CD8-positive, alpha-beta memory T cell (primary cell): ENCODE results near the gene DOCK2. TPM values are rescaled to one million over a fixed set of nuclear protein-coding genes. Genes with fewer than 3 reads are reported as not detected.

ENCODE experiments used
- CTCF ChIA-PET: fragments of 350-600 bp; sonication (Branson Sonifier 250); formaldehyde crosslinking; loops from one replicate; lab custom pipeline; 2021; ENCODE audit warnings: antibody characterized with exemption; lab: Charles Lee
- POLR2A ChIA-PET: fragments of 350-600 bp; sonication (Branson Sonifier 250); formaldehyde crosslinking; loops from one replicate; lab custom pipeline; 2021; ENCODE audit warnings: antibody characterized with exemption; lab: Charles Lee
- DNase-seq, 5 donors: peaks; one replicate each; pipeline versions ENCODE4 v3.0.0 to v3.0.0-alpha.2; 2020 to 2022; ENCODE audit warnings: mixed read lengths in 1 of 5
- H3K27ac ChIP-seq: one replicate; pipeline ENCODE4 v1.7.0; 2013; ENCODE audit warnings: low read depth, mild to moderate bottlenecking, low read length, moderate library complexity
- H3K27me3 ChIP-seq: 2 replicates; pipeline ENCODE4 v1.7.0; 2013; ENCODE audit warnings: low read length, mild to moderate bottlenecking; ENCODE audit not compliant: insufficient read depth, poor library complexity, severe bottlenecking
- H3K36me3 ChIP-seq: 2 replicates; pipeline ENCODE4 v1.7.0; 2013; ENCODE audit warnings: mild to moderate bottlenecking, low read length, moderate library complexity; ENCODE audit not compliant: insufficient read depth
- H3K4me1 ChIP-seq: 2 replicates; pipeline ENCODE4 v1.7.0; 2013; ENCODE audit warnings: mild to moderate bottlenecking, low read length, moderate library complexity; ENCODE audit not compliant: insufficient read depth
- H3K4me3 ChIP-seq: 2 replicates; pipeline ENCODE4 v1.7.0; 2013; ENCODE audit warnings: mild to moderate bottlenecking, low read length
- H3K9me3 ChIP-seq: 2 replicates; pipeline ENCODE4 v1.7.0; 2013; ENCODE audit warnings: mild to moderate bottlenecking, low read length
- H3K27ac Mint-ChIP-seq, 8 donors: one replicate each; pipeline ENCODE4 v1.8.0; 2020 to 2021; ENCODE audit warnings: mixed read lengths in 8 of 8, mild to moderate bottlenecking in 6 of 8, inconsistent platforms in 3 of 8, moderate library complexity in 3 of 8
- H3K27me3 Mint-ChIP-seq, 2 donors: one replicate each; pipeline ENCODE4 v1.8.0; 2020 to 2021; ENCODE audit warnings: mixed read lengths in 2 of 2, mild to moderate bottlenecking in 1 of 2, moderate library complexity in 1 of 2
- H3K36me3 Mint-ChIP-seq, 3 donors: one replicate each; pipeline ENCODE4 v1.8.0; 2020 to 2021; ENCODE audit warnings: mixed read lengths in 3 of 3, inconsistent platforms in 1 of 3, mild to moderate bottlenecking in 1 of 3
- H3K4me1 Mint-ChIP-seq, 3 donors: one replicate each; pipeline ENCODE4 v1.8.0; 2020 to 2021; ENCODE audit warnings: mixed read lengths in 3 of 3, inconsistent platforms in 1 of 3, mild to moderate bottlenecking in 1 of 3
- H3K4me3 Mint-ChIP-seq, 7 donors: one replicate each; pipeline ENCODE4 v1.8.0; 2020 to 2021; ENCODE audit warnings: mixed read lengths in 7 of 7, mild to moderate bottlenecking in 6 of 7, moderate library complexity in 4 of 7, inconsistent platforms in 2 of 7
- H3K9me3 Mint-ChIP-seq, 5 donors: one replicate each; pipeline ENCODE4 v1.8.0; 2020 to 2022; ENCODE audit warnings: mixed read lengths in 5 of 5, mild to moderate bottlenecking in 3 of 5, moderate library complexity in 2 of 5, inconsistent platforms in 1 of 5
- polyA plus RNA-seq: library from polyadenylated mRNA; unstranded; fragments of 300-500 nt; fragmentation: Illumina TruSeq; gene quantifications from one replicate; pipeline ENCODE4 v1.2.3, GENCODE V29; 2021
- total RNA-seq, 2 experiments: library from RNA; stranded (reverse); gene quantifications; one replicate each; pipeline ENCODE4 v1.2.3, GENCODE V29; 2021

Gene DOCK2
- total and polyA plus RNA-seq, 3 experiments from 2014 or later: 102 to 157 (median 155) TPM

GRCh38 chr5:169837686-169838085 lies 200.6 kb downstream of the DOCK2 start:
- ChIA-PET POLR2A (no interaction called here), CTCF (interaction anchor here (0.8 kb wide), 1 partner anchor 11 kb away, joined by 3 read pairs; no protein-coding TSS in a partner anchor)
- H3K4me3 ChIP-seq: no peak overlapping the region
- peak overlapping the region in 6 of 8 donors; percentile 2 to 86 (median 54) for H3K27ac Mint-ChIP-seq
- no peaks in the 10 kb centered on the region for H3K27me3 ChIP-seq
- H3K4me1 ChIP-seq: no peaks in the 10 kb centered on the region
- H3K36me3 ChIP-seq: peaks cover 31% of the 10 kb centered on the region
- H3K27me3 Mint-ChIP-seq: no peaks in the 10 kb centered on the region
- H3K4me1 Mint-ChIP-seq: peaks cover 15 to 45% (median 40%) of the 10 kb centered on the region in 3 donors
- no peak overlapping the region for H3K27ac ChIP-seq
- H3K9me3 Mint-ChIP-seq: no peaks in the 10 kb centered on the region
- DNase-seq: no peak
- H3K9me3 ChIP-seq: no peaks in the 10 kb centered on the region
- no peak overlapping the region for H3K4me3 Mint-ChIP-seq
- H3K36me3 Mint-ChIP-seq: peaks cover 22 to 60% (median 32%) of the 10 kb centered on the region in 3 donors

- Mint-ChIP-seq H3K4me3 (no peak overlapping the region), H3K36me3 (peaks cover 26 to 63% (median 34%) of the 10 kb centered on the region in 3 donors), H3K27ac (peak overlapping the region in 4 of 8 donors; percentile 10 to 83 (median 56)), H3K4me1 (peaks cover 12 to 36% (median 30%) of the 10 kb centered on the region in 3 donors), H3K9me3 (no peaks in the 10 kb centered on the region), H3K27me3 (no peaks in the 10 kb centered on the region)
- ChIA-PET POLR2A (no interaction called here), CTCF (no interaction called here)
- H3K36me3 ChIP-seq: peaks cover 31% of the 10 kb centered on the region
- no peak overlapping the region for H3K4me3 ChIP-seq
- DNase-seq: no peak
- H3K27me3 ChIP-seq: no peaks in the 10 kb centered on the region
- no peaks in the 10 kb centered on the region for H3K9me3 ChIP-seq
- H3K4me1 ChIP-seq: no peaks in the 10 kb centered on the region
- no peak overlapping the region for H3K27ac ChIP-seq
Measured at GRCh38 chr5:169838688-169839087, 201.6 kb downstream of the DOCK2 start.

GRCh38 chr5:169840405-169840804 lies 203.3 kb downstream of the DOCK2 start:
- Histone ChIP-seq H3K9me3 (no peaks in the 10 kb centered on the region), H3K27ac (no peak overlapping the region), H3K27me3 (no peaks in the 10 kb centered on the region), H3K4me3 (no peak overlapping the region), H3K4me1 (no peaks in the 10 kb centered on the region), H3K36me3 (peaks cover 31% of the 10 kb centered on the region)
- H3K4me1 Mint-ChIP-seq: peaks cover 15 to 44% (median 21%) of the 10 kb centered on the region in 3 donors
- POLR2A ChIA-PET: no interaction called here
- H3K4me3 Mint-ChIP-seq: no peak overlapping the region
- CTCF ChIA-PET: no interaction called here
- H3K9me3 Mint-ChIP-seq: no peaks in the 10 kb centered on the region
- peaks cover 26 to 76% (median 43%) of the 10 kb centered on the region in 3 donors for H3K36me3 Mint-ChIP-seq
- no peak for DNase-seq
- H3K27me3 Mint-ChIP-seq: no peaks in the 10 kb centered on the region
- H3K27ac Mint-ChIP-seq: peak overlapping the region in 1 of 8 donors; percentile 33

GRCh38 chr5:169842699-169843098 lies 205.6 kb downstream of the DOCK2 start:
- Histone ChIP-seq H3K4me1 (no peaks in the 10 kb centered on the region), H3K36me3 (peaks cover 31% of the 10 kb centered on the region), H3K27ac (no peak overlapping the region), H3K4me3 (no peak overlapping the region), H3K9me3 (no peaks in the 10 kb centered on the region), H3K27me3 (no peaks in the 10 kb centered on the region)
- Mint-ChIP-seq H3K36me3 (peaks cover 36 to 92% (median 48%) of the 10 kb centered on the region in 3 donors), H3K4me1 (peaks cover 11 to 30% (median 12%) of the 10 kb centered on the region in 3 donors), H3K4me3 (no peak overlapping the region), H3K27me3 (no peaks in the 10 kb centered on the region), H3K9me3 (no peaks in the 10 kb centered on the region), H3K27ac (peak overlapping the region in 1 of 8 donors; percentile 67)
- CTCF ChIA-PET: no interaction called here
- DNase-seq: no peak
- POLR2A ChIA-PET: no interaction called here

- no peak overlapping the region for H3K4me3 Mint-ChIP-seq
- peaks cover 13% of the 10 kb centered on the region for H3K36me3 ChIP-seq
Measured at GRCh38 chr5:169847519-169847918, 210.4 kb downstream of the DOCK2 start.

GRCh38 chr5:169848271-169848670 lies 211.2 kb downstream of the DOCK2 start:
- Mint-ChIP-seq H3K4me1 (peaks cover 14 to 29% (median 15%) of the 10 kb centered on the region in 3 donors), H3K27me3 (no peaks in the 10 kb centered on the region), H3K36me3 (peaks cover 57 to 92% (median 61%) of the 10 kb centered on the region in 3 donors), H3K9me3 (peaks cover 13 to 32% (median 16%) of the 10 kb centered on the region in 5 donors), H3K4me3 (no peak overlapping the region), H3K27ac (no peak overlapping the region)
- Histone ChIP-seq H3K9me3 (no peaks in the 10 kb centered on the region), H3K4me3 (no peak overlapping the region), H3K27ac (no peak overlapping the region), H3K4me1 (no peaks in the 10 kb centered on the region), H3K36me3 (peaks cover 11% of the 10 kb centered on the region), H3K27me3 (no peaks in the 10 kb centered on the region)
- POLR2A ChIA-PET: no interaction called here
- CTCF ChIA-PET: no interaction called here
- no peak for DNase-seq

More at GRCh38 chr5:169847519-169847918, 210.4 kb downstream of the DOCK2 start:
- DNase-seq: no peak
- H3K27ac Mint-ChIP-seq: no peak overlapping the region
- ChIA-PET POLR2A (no interaction called here), CTCF (interaction anchor here (0.6 kb wide), 1 partner anchor 20 kb away, joined by 3 read pairs; no protein-coding TSS in a partner anchor)
- Histone ChIP-seq H3K27ac (no peak overlapping the region), H3K4me1 (no peaks in the 10 kb centered on the region), H3K4me3 (no peak overlapping the region), H3K27me3 (no peaks in the 10 kb centered on the region), H3K9me3 (no peaks in the 10 kb centered on the region)
- no peaks in the 10 kb centered on the region for H3K27me3 Mint-ChIP-seq
- H3K4me1 Mint-ChIP-seq: peaks cover 11 to 22% (median 13%) of the 10 kb centered on the region in 3 donors
- peaks cover 50 to 91% (median 59%) of the 10 kb centered on the region in 3 donors for H3K36me3 Mint-ChIP-seq
- H3K9me3 Mint-ChIP-seq: peaks cover 13 to 29% (median 15%) of the 10 kb centered on the region in 5 donors

GRCh38 chr5:169848792-169849191 lies 211.7 kb downstream of the DOCK2 start:
- Histone ChIP-seq H3K4me3 (no peak overlapping the region), H3K27ac (no peak overlapping the region), H3K27me3 (no peaks in the 10 kb centered on the region), H3K4me1 (no peaks in the 10 kb centered on the region), H3K36me3 (peaks cover 11% of the 10 kb centered on the region), H3K9me3 (no peaks in the 10 kb centered on the region)
- CTCF ChIA-PET: no interaction called here
- peaks cover 56 to 91% (median 62%) of the 10 kb centered on the region in 3 donors for H3K36me3 Mint-ChIP-seq
- H3K4me3 Mint-ChIP-seq: no peak overlapping the region
- POLR2A ChIA-PET: interaction anchor here (0.5 kb wide), 1 partner anchor 1252 kb away, joined by 6 read pairs; no protein-coding TSS in a partner anchor
- H3K9me3 Mint-ChIP-seq: peaks cover 13 to 32% (median 16%) of the 10 kb centered on the region in 5 donors
- DNase-seq: no peak
- H3K4me1 Mint-ChIP-seq: peaks cover 16 to 30% (median 17%) of the 10 kb centered on the region in 3 donors
- no peak overlapping the region for H3K27ac Mint-ChIP-seq
- no peaks in the 10 kb centered on the region for H3K27me3 Mint-ChIP-seq

GRCh38 chr5:169850409-169850808 lies 213.3 kb downstream of the DOCK2 start:
- no peak overlapping the region for H3K27ac ChIP-seq
- CTCF ChIA-PET: no interaction called here
- Mint-ChIP-seq H3K4me1 (peaks cover 13 to 24% (median 20%) of the 10 kb centered on the region in 3 donors), H3K4me3 (no peak overlapping the region), H3K36me3 (peaks cover 49 to 86% (median 66%) of the 10 kb centered on the region in 3 donors), H3K27me3 (no peaks in the 10 kb centered on the region), H3K27ac (peak overlapping the region in 1 of 8 donors; percentile 3), H3K9me3 (peaks cover 13 to 32% (median 16%) of the 10 kb centered on the region in 5 donors)
- no peaks in the 10 kb centered on the region for H3K4me1 ChIP-seq
- H3K36me3 ChIP-seq: peaks cover 11% of the 10 kb centered on the region
- no peaks in the 10 kb centered on the region for H3K9me3 ChIP-seq
- no peak for DNase-seq
- no peak overlapping the region for H3K4me3 ChIP-seq
- no peaks in the 10 kb centered on the region for H3K27me3 ChIP-seq
- POLR2A ChIA-PET: no interaction called here
